ENCODE results near the gene PTPN6. TPM values are rescaled to one million over a fixed set of nuclear protein-coding genes. Genes with fewer than 3 reads are reported as not detected.
A peak's percentile ranks its signal among the peaks of the same experiment; 100 is the strongest.

PTPN6 gene
- total and polyA plus RNA-seq, 2 of the 4 experiments (the other 2 are of a cell fraction), result under 0.01 to 0.14 TPM

DNA sequence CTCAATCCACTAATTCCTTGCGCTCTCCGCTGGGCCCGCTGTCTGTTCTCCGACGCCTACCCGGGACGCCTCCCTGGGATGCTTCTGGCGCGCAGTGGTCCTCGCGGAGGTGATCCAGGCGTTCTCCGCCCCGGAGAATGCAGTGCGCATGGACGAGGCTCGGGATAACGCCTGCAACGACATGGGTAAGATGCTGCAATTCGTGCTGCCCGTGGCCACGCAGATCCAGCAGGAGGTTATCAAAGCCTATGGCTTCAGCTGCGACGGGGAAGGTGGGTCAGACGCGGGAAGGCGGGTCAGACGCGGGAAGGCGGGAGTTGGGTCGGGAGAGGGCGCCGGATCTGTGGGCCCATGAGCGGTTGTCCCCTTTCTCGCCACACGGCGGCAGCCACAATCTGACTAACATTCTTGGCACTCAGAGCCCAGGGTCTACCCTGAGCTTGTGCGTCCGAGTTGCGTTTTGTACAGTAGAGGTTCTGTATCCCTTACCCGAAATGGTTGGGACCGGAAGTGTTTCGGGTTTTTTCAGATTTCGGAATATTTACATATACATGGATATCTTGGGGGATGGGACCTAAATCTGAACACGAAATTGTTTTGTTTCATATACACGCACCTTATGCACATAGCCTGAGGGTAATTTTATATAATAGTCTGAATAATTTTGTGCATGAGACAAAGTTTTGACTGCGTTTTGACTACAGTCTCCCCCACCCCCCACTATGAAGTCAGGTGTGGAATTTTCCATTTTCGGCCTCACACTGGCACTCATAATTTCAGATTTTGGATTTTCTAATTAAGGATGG lies 6.6 kb upstream of the PTPN6 start (continued):
- TF ChIP-seq MAFK (IDR thresholded peaks at IDR 0.05; ENCODE audit: low read depth, low read length), result no peak
- TF ChIP-seq BHLHE40 (IDR thresholded peaks at IDR 0.05; ENCODE audit: low read depth, low read length), result no peak
- TF ChIP-seq POLR2A (IDR thresholded peaks at IDR 0.05; ENCODE audit: low read depth, low read length), result no peak

DNA sequence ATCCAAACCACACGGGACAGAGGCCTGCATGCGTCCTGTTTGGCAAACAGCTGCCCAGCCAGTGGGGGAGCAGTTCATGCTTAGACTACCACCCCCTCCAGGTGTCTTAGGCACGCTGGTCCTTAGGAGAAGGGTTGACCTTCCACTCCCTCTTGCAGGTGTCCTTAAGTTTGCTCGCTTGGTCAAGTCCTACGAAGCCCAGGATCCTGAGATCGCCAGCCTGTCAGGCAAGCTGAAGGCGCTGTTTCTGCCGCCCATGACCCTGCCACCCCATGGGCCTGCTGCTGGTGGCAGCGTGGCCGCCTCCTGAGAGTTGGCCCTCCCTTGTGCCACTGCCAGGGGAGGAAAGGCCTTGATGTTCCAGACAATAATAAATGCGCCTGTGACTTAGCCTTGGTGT lies 5.5 kb upstream of the PTPN6 start:
- Histone ChIP-seq H3K4ac (ENCODE audit: low read depth, low read length) (peak overlapping the region; percentile 60), H3K18ac (ENCODE audit: low read depth, low read length) (no peak overlapping the region), H3K14ac (replicated peaks; ENCODE audit: low read depth, low read length) (no peak overlapping the region), H2BK20ac (ENCODE audit: low read depth, low read length) (no peak overlapping the region), H3K4me1 (ENCODE audit: control insufficient read depth, insufficient read depth, low read length) (peaks cover 5% of the 10 kb centered on the region; the same call in 1 of the 2 replicates), H4K8ac (ENCODE audit: low read depth in 2 of 2, low read length in 2 of 2) (peak overlapping the region in 1 of 2 experiments; percentile 61; a peak in 2 of 4 replicates), H3K9ac (ENCODE audit: low read depth, low read length) (no peak overlapping the region), H2AK9ac (replicated peaks; ENCODE audit: low read depth, low read length, poor library complexity) (peak overlapping the region; percentile 11), H3K9me3 (ENCODE audit: control insufficient read depth, insufficient read depth, low read length) (no peaks in the 10 kb centered on the region), H2BK15ac (ENCODE audit: low read depth, low read length) (no peak overlapping the region), H3K56ac (ENCODE audit: extremely low read depth, insufficient read depth, low read length) (no peak overlapping the region), H4K20me1 (ENCODE audit: insufficient read depth, low read length) (no peaks in the 10 kb centered on the region; the same call in 1 of the 2 replicates), H3K79me1 (ENCODE audit: low read depth in 1 of 2, low read length in 2 of 2) (peaks cover 8 to 22% of the 10 kb centered on the region in 2 experiments), H3K36me3 (ENCODE audit: control insufficient read depth, insufficient read depth, low read length) (peaks cover 22% of the 10 kb centered on the region), H2AK5ac (ENCODE audit: low read depth, low read length) (peak overlapping the region; percentile 44; the same call in 1 of the 2 replicates), H3K9me1 (ENCODE audit: insufficient read depth, low read length) (0 out of 2 replicates have a peak, but pooled peaks cover 2% of the 10 kb centered on the region), H2BK120ac (ENCODE audit: low read depth, low read length) (no peak overlapping the region), H4K91ac (ENCODE audit: insufficient read depth, low read depth, low read length) (no peak overlapping the region), H3K4me3 (ENCODE audit: insufficient read depth, low read depth, low read length) (no peak overlapping the region), H4K5ac (ENCODE audit: low read depth, low read length) (no peak overlapping the region), H2BK5ac (ENCODE audit: low read depth, low read length, poor library complexity, severe bottlenecking) (no peak overlapping the region), H3K23ac (ENCODE audit: low read depth, low read length) (no peak overlapping the region), H3K27me3 (ENCODE audit: control insufficient read depth, insufficient read depth, low read length) (no peaks in the 10 kb centered on the region), H2AFZ (replicated peaks; ENCODE audit: low read length, poor library complexity) (no peak overlapping the region), H3K27ac (ENCODE audit: insufficient read depth, low read length) (no peak overlapping the region), H3K4me2 (ENCODE audit: low read depth, low read length) (no peak overlapping the region)
- dilution Hi-C loops (cut with HindIII; ENCODE audit: low sequenced_read_pairs, unreplicated experiment) (no loop called here), intact Hi-C loops (cut with micrococcal nuclease) (no loop called here), in situ Hi-C loops (cut with MboI; ENCODE audit: low sequenced_read_pairs) (loop anchor here (10.0 kb wide), 1 partner anchor 169 kb away; no protein-coding TSS in a partner anchor)
- TF ChIP-seq CHD1 (IDR thresholded peaks at IDR 0.05; ENCODE audit: low read depth, low read length) (no peak), POLR2A (IDR thresholded peaks at IDR 0.05; ENCODE audit: low read depth, low read length) (no peak), MXI1 (IDR thresholded peaks at IDR 0.05; ENCODE audit: borderline replicate concordance, low read depth, low read length) (no peak), RFX5 (IDR thresholded peaks at IDR 0.05; ENCODE audit: low read depth, low read length) (no peak), NFE2L2 (IDR thresholded peaks at IDR 0.05; ENCODE audit: low read depth, low read length) (no peak), MAZ (IDR thresholded peaks at IDR 0.05; ENCODE audit: borderline replicate concordance, low read depth, low read length) (no peak), MAFK (IDR thresholded peaks at IDR 0.05; ENCODE audit: low read depth, low read length) (no peak)
- TF ChIP-seq, protein P1, sequence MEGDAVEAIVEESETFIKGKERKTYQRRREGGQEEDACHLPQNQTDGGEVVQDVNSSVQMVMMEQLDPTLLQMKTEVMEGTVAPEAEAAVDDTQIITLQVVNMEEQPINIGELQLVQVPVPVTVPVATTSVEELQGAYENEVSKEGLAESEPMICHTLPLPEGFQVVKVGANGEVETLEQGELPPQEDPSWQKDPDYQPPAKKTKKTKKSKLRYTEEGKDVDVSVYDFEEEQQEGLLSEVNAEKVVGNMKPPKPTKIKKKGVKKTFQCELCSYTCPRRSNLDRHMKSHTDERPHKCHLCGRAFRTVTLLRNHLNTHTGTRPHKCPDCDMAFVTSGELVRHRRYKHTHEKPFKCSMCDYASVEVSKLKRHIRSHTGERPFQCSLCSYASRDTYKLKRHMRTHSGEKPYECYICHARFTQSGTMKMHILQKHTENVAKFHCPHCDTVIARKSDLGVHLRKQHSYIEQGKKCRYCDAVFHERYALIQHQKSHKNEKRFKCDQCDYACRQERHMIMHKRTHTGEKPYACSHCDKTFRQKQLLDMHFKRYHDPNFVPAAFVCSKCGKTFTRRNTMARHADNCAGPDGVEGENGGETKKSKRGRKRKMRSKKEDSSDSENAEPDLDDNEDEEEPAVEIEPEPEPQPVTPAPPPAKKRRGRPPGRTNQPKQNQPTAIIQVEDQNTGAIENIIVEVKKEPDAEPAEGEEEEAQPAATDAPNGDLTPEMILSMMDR (conservative IDR thresholded peaks at IDR 0.05; ENCODE audit: low read depth, low read length), result no peak
- ChIA-PET POLR2A (ENCODE audit: unreplicated experiment) (interaction anchor here (0.7 kb wide), 1 partner anchor 54 kb away, joined by 5 read pairs; no protein-coding TSS in a partner anchor), CTCF (interaction anchor here (1.4 kb wide), 1 partner anchor 147 kb away, joined by 3 read pairs; no protein-coding TSS in a partner anchor)
- BruUV-seq (replicated peaks), result no TSS peak
- WGBS, 2 experiments (ENCODE audit: extremely low coverage in 2 of 2, insufficient read length in 1 of 2), result 92% methylated on average over 9 of the region's 11 CpGs; no CpG with 5 or more reads in 1 of the 2 experiments
- no peak for DNase-seq
- no peak for ATAC-seq (ENCODE audit: low read depth)
